ENCODE results near the gene SRGAP2.
"Not testable (repeated sequence)": the region's sequence is repeated elsewhere in the genome, so short reads cannot be mapped to it uniquely, and the experiment has no call there.

DNA sequence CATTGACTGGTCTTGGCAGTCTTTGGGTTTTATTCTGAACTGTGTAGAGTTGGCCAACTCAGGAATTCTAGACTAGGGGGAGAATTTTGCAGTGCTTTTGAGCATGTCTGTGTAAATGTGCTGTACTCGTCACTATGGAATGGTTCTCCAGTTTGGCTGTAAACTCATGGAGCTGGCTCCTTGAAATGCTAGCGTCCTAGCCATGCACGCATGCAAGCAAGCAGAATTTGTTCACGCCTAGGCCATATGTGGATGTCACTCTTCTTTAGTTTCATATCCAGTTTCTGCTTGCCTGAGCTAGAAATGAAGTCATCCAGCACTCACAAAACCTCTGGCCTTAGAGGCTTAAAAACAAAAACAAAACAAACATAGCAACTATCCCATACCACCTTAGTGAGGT is 36.9 kb downstream of the SRGAP2 start:
- not testable (repeated sequence) for TF ChIP-seq CTCF, EZH2phosphoT487 (IDR thresholded peaks at IDR 0.05)

All from neural progenitor cell (in vitro differentiated cells).